ENCODE measurements around the gene COLGALT1. TPM values are rescaled to one million over a fixed set of nuclear protein-coding genes. Genes with fewer than 3 reads are reported as not detected.

COLGALT1 gene
- total RNA-seq, 1 donor from 2014 or later = 74.5 TPM

DNA sequence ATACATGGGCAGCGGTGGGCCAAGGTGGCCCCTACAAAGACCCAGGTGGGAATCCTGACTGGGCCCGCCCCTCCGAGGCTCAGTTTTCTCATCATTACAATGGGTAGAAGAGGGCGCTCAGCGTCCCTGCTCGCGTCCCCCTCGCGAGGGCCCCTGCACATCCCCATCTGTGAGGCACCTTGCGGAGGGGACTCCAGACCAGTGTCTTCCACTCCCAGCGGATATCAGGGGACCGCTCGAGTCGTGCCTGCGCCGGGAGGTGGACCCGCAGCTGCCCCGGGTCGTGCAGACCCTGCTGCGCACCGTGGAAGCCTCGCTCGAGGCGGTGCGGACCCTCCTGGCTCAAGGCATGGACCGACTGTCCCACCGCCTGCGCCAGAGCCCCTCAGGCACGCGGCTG lies 15.3 kb upstream of the COLGALT1 start:
- peaks cover 6% of the 10 kb centered on the region for H3K9me3 Mint-ChIP-seq (ENCODE audit: unreplicated experiment)

DNA sequence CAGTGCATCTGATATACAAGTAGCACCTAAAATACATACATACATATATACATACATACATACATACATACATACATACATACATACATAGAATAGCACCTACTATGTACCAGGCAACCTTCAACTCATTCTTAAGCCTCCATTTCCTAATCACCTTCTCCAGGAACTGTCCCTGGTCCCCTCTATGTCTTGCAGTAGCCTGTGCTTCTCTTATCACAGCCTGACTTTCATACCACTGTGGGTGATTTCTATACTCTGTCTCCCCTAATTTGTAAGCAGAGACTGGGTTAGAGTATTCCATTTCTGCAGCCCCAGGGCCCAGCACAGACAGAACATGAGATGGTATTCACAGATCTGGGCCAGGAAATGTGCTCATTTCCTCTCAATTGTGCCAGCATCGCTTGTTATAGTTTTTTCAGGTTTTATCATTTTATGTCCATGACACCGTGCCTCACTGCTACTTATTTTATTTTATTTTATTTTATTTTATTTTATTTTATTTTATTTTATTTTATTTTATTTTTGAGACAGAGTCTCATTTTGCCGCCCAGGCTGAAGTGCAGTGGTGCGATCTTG lies 14.2 kb upstream of the COLGALT1 start:
- Mint-ChIP-seq H3K9me3 (ENCODE audit: unreplicated experiment) (peaks cover 6% of the 10 kb centered on the region), H3K27me3 (ENCODE audit: unreplicated experiment) (peaks cover 17% of the 10 kb centered on the region), H3K36me3 (ENCODE audit: unreplicated experiment) (no peaks in the 10 kb centered on the region), H3K27ac (ENCODE audit: unreplicated experiment) (no peak overlapping the region), H3K4me1 (ENCODE audit: low read depth, unreplicated experiment) (no peaks in the 10 kb centered on the region), H3K4me3 (ENCODE audit: unreplicated experiment) (no peak overlapping the region)
- no peak for DNase-seq
- TF ChIP-seq, protein P1, sequence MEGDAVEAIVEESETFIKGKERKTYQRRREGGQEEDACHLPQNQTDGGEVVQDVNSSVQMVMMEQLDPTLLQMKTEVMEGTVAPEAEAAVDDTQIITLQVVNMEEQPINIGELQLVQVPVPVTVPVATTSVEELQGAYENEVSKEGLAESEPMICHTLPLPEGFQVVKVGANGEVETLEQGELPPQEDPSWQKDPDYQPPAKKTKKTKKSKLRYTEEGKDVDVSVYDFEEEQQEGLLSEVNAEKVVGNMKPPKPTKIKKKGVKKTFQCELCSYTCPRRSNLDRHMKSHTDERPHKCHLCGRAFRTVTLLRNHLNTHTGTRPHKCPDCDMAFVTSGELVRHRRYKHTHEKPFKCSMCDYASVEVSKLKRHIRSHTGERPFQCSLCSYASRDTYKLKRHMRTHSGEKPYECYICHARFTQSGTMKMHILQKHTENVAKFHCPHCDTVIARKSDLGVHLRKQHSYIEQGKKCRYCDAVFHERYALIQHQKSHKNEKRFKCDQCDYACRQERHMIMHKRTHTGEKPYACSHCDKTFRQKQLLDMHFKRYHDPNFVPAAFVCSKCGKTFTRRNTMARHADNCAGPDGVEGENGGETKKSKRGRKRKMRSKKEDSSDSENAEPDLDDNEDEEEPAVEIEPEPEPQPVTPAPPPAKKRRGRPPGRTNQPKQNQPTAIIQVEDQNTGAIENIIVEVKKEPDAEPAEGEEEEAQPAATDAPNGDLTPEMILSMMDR (IDR thresholded peaks at IDR 0.05; ENCODE audit: partially characterized antibody, unreplicated experiment) = no peak

More for the DNA sequence above, 15.3 kb upstream of the COLGALT1 start:
- Mint-ChIP-seq H3K36me3 (ENCODE audit: unreplicated experiment) (no peaks in the 10 kb centered on the region), H3K27ac (ENCODE audit: unreplicated experiment) (no peak overlapping the region), H3K4me3 (ENCODE audit: unreplicated experiment) (no peak overlapping the region), H3K27me3 (ENCODE audit: unreplicated experiment) (peaks cover 17% of the 10 kb centered on the region), H3K4me1 (ENCODE audit: low read depth, unreplicated experiment) (no peaks in the 10 kb centered on the region)
- no peak for DNase-seq
- TF ChIP-seq, protein P1 (IDR thresholded peaks at IDR 0.05; ENCODE audit: partially characterized antibody, unreplicated experiment) = no peak

DNA sequence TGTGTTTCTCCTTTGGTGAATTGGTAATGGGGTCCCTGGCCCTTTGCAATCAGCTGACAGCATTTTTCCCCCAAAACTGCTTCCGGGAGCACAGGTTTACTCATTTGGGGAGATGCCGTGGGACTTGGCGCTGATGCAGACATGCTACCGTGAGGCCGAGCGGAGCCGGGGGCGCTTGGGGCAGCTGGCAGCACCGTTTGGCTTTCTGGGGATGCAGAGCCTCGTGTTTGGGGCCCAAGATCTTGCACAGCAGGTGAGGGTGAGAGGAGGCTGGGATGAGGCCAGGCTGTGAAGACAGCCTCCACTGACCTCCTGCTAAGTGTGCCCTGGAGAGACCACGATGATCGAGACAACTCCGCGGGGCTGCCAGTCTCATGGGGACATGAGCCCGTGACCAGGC lies 13.4 kb upstream of the COLGALT1 start:
- peaks cover 14% of the 10 kb centered on the region for H3K27me3 Mint-ChIP-seq (ENCODE audit: unreplicated experiment)
- no peak for DNase-seq
- TF ChIP-seq, protein P1 (IDR thresholded peaks at IDR 0.05; ENCODE audit: partially characterized antibody, unreplicated experiment) = no peak
- H3K27ac Mint-ChIP-seq (ENCODE audit: unreplicated experiment) = no peak overlapping the region
- H3K4me1 Mint-ChIP-seq (ENCODE audit: low read depth, unreplicated experiment) = no peaks in the 10 kb centered on the region
- no peaks in the 10 kb centered on the region for H3K36me3 Mint-ChIP-seq (ENCODE audit: unreplicated experiment)
- no peak overlapping the region for H3K4me3 Mint-ChIP-seq (ENCODE audit: unreplicated experiment)
- H3K9me3 Mint-ChIP-seq (ENCODE audit: unreplicated experiment) = peaks cover 6% of the 10 kb centered on the region

DNA sequence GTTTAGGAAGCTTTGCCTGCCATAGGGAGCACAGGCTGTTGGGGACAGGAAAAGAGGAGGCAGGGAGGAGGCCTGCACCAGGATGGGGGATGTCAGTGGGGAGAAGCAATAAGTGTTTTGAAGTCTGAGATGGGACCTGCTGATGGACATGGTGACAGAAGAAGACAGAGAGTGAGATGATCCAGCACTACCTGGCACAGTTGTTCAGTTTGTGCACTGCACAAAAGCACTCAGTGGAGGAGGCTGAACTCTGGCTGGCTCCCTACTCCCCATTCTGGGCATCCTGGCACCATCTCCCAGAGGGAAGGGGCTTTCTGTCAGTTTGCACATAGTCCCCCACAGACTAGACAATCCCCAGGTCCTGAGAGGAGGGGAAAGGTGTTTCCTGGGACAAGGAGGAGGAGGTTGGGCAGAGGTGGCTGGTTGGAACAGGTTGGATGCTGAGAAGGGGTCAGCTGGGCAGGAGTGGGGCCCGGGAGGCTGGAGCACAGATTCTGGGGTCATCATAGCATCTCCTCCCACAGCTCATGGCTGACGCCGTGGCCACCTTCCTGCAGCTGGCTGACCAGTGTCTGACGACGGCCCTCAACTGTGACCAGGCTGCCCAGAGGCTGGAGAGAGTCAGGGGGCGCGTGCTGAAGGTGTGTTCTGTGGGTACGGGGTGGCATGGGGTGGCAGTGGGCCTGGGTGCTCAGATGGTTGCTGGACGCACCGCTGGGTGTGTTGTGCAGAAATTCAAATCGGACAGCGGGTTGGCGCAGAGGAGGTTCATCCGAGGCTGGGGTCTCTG lies 12.5 kb upstream of the COLGALT1 start:
- H3K9me3 Mint-ChIP-seq (ENCODE audit: unreplicated experiment) = peaks cover 6% of the 10 kb centered on the region

More for the DNA sequence above, 12.5 kb upstream of the COLGALT1 start:
- Mint-ChIP-seq H3K36me3 (ENCODE audit: unreplicated experiment) (peaks cover under 1% of the 10 kb centered on the region), H3K27ac (ENCODE audit: unreplicated experiment) (no peak overlapping the region), H3K27me3 (ENCODE audit: unreplicated experiment) (peaks cover 14% of the 10 kb centered on the region), H3K4me1 (ENCODE audit: low read depth, unreplicated experiment) (no peaks in the 10 kb centered on the region), H3K4me3 (ENCODE audit: unreplicated experiment) (no peak overlapping the region)
- TF ChIP-seq, protein P1 (IDR thresholded peaks at IDR 0.05; ENCODE audit: partially characterized antibody, unreplicated experiment) = no peak
- DNase-seq = no peak

Measured in glutamatergic neuron (in vitro differentiated cells).